SK-N-SH (cell line): ENCODE data around the gene GCM1.

Experiments
- CTCF ChIP-seq: fragments of 200-600 bp; sonication (generic); IDR thresholded peaks from 2 replicates; pipeline ENCODE4 v1.6.1; 2017; ENCODE audit warnings: antibody characterized with exemption, mild to moderate bottlenecking, moderate library complexity
- POLR2AphosphoS5 ChIP-seq: IDR thresholded peaks from 2 replicates; pipeline ENCODE4 v1.6.1; 2012; ENCODE audit warnings: low read depth, low read length
- RFX5 ChIP-seq: IDR thresholded peaks from 2 replicates; pipeline ENCODE4 v1.6.1; 2012; ENCODE audit warnings: mild to moderate bottlenecking, improper control_type of control experiment, low read length

- TF ChIP-seq POLR2AphosphoS5 (no peak), CTCF (no peak), RFX5 (no peak)
Observed at GRCh38 chr6:53119772-53120409, 28.8 kb downstream of the GCM1 start.
